ENCODE results near the gene BIK.
A peak's percentile ranks its signal among the peaks of the same experiment; 100 is the strongest.
"Not testable (repeated sequence)": the region's sequence is repeated elsewhere in the genome, so short reads cannot be mapped to it uniquely, and the experiment has no call there.

Gene BIK

GRCh38 chr22:43104950-43105349 lies 5.6 kb upstream of the BIK start:
- DNase-seq (ENCODE audit: low read depth in 2 of 2), result not testable (repeated sequence)

- no peak for DNase-seq (ENCODE audit: low read depth in 2 of 2)
These were observed 4.2 kb upstream of the BIK start for GRCh38 chr22:43106302-43106701.

DNA sequence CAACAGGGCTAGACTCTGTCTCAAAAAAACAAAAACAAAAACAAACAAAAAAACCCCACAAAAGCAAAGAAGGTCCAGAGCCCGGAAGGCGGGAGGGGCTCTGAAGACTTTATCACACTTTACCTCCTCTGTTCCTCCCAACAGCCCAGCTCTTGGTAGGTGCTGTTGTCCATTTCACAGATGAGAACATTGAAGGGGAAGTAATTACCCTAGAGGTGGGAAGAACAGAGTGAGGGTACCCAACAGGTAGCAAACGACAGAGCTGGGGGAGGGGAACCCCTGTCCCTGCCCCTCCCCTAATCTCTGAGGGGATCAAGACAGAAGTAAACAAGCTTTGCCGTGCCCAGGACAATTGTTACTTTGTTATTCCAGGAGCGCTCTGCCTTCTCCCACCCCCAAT lies 1.0 kb upstream of the BIK start:
- DNase-seq (ENCODE audit: low read depth in 2 of 2), result no peak

DNA sequence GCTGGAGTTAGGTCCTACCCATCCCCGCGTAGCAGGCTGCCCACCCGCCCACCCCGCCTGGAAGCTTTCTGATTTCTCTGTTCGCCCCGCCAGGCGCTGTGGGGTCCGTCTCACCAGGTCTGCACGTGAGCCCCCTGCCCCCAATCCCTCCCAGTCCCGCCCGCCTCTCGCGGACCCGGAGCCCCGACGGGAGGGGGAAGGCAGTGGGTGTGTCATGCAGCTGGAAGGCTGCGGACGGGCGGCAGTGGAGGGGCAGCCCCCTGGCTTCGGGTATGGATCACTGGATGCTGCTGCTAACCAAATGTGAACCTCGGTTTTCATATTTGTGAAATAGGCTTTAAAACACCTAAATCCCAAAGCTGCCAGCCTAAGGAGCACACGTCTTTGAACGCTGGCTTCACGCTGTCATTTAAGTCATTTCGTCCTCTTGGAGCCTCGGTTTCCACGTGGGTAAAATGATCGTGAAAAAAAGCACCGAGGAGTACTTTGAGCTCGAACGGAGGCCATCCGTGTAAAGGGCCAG lies 568 bp upstream of the BIK start:
- DNase-seq (ENCODE audit: low read depth in 2 of 2), result no peak

GRCh38 chr22:43110927-43111623 lies 525 bp downstream of the BIK start:
- peak in 1 of 2 donors; percentile 21 for DNase-seq (ENCODE audit: low read depth in 2 of 2)

GRCh38 chr22:43113526-43114251 lies 3.1 kb downstream of the BIK start:
- no peak for DNase-seq (ENCODE audit: low read depth in 2 of 2)

DNA sequence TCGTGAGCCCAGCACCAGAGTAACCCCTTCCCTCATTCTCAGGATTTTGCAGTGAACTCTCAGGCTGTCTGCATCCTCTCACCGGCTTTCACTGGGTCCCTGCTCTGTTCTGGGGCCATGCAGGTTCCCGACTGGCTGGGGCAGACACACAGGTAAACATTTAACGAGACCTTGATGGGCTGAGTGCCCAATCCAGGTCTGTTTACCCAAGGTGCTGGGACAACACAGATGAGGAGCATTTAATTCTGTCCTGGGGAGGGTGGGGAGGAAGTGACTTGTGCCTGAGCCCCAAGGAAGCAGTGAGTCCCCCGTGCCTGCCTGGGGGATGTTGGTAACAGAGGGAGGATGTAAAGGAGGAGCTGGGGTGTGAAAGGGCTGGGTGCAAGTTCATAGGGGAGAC lies 4.4 kb downstream of the BIK start:
- no peak for DNase-seq (ENCODE audit: low read depth in 2 of 2)

- no peak for DNase-seq (ENCODE audit: low read depth in 2 of 2)
These were observed 6.4 kb downstream of the BIK start for GRCh38 chr22:43116932-43117331.

DNA sequence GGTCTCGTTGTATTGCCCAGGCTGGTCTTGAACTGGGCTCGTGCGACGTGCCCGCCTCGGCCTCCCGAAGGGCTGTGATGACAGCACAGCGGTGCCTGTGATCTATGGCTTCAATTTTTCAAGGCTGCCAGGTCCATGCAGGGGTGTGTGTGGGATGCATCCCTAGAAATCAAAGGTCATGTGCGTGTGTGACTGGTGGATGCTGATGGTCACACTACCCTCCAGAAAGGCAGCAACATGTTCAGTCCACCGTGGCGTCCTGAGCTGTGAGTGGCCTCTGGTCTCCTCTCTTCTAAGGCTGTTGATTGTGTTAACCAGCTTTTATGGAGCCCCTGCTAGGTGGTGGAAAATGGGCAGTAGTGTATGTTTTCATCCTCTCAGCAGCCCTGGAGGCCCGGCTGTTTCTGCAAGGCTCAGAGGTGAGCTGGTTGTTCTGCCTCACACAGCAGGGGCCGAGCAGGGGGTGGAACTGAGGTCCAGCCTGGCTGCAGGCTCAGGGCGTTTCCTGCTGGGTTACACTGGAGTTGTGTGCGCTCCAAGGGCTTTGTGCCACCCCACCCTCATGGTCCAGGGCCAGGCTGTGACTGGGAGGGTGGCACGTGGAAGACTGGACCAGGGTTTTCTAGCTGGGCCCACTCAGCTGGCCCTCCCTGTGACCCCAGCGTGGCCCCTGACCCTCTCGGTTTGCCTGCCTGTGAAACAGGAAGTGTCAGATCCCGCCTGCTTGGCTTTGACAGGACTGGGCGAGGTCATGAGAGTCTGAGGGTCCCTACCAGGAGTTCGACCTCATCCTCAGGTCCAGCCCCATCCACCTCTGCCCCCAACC lies 7.7 kb downstream of the BIK start:
- DNase-seq (ENCODE audit: low read depth in 2 of 2), result no peak

DNA sequence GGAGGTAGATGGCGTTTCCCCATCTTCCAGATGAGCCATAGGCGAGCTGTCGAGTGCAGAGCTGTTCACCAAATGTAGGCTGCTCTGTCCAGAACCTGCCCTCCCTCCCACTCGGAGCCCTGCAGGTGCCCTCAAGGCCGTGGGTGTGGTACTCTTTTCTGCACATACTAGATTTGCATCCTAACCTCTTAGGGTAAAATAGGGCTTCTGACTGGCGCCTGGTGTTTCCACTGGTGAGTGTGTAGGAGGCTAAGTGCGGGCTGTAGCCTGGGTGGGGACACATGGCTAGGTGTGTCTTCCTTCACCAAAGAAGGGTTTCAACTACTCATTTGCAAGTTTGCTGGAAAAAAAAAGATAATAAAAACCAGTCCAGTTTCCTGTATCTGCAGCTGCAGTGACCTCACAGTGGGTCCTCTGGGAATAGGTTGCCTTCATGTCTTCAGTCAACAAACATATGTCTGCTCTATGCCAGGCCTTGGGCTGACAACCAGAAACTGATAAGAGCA lies 8.5 kb downstream of the BIK start:
- DNase-seq (ENCODE audit: low read depth in 2 of 2), result no peak

DNA sequence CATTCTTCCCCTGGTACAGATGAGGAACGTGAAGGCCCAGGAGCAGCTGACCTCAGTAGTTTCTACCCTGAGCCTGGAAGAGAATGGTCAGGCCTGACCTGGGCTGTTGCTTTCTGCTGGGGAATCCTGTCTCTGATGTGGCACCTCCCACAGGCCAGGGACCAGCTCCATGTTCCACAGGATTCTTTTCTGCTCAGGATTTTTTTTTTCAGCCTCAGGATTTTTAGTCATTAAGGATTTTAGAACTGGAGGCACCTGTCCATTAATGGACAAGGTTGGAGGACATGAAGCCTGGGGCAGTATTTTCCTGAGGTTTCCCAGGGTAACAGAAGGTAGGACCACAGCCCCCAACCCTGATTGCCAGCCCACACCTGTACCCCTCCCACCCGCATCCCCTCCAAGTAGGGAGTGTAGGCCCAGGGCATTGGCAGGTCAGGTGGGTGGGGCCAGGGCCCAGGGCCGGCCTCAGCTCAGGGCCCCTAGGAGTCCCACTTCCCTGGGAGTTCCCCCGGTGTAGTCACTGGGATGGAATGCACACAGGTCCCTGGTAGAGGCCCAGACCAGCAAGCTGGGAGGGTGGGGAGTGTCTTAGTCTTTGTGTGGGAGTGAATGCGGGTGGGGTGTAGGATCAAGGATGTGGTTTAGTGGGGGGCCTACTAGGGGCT lies 16.1 kb downstream of the BIK start:
- DNase-seq (ENCODE audit: low read depth in 2 of 2), result no peak

- no peak for DNase-seq (ENCODE audit: low read depth in 2 of 2)
These were observed 16.8 kb downstream of the BIK start for GRCh38 chr22:43127166-43127908.

DNA sequence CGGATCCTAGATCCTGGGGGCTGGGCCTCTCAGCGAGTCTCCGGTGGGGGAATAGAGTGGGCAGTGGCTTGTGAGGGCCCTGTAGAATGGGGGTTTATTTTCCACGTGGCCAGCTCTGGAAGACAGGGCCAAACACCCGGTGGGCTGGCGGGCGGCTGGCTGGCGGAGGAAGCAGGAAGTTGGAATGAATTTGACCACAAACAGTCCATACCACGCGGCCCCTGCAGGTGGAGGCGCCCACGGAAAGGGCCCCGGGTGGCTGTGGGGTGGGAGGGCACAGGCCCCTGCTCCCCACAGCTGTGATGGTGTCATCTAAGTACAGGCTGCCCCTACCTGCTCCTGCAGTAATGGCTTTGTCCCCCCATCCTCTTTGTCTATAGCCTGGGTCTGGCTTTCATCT lies 17.6 kb downstream of the BIK start:
- no peak for DNase-seq (ENCODE audit: low read depth in 2 of 2)

DNA sequence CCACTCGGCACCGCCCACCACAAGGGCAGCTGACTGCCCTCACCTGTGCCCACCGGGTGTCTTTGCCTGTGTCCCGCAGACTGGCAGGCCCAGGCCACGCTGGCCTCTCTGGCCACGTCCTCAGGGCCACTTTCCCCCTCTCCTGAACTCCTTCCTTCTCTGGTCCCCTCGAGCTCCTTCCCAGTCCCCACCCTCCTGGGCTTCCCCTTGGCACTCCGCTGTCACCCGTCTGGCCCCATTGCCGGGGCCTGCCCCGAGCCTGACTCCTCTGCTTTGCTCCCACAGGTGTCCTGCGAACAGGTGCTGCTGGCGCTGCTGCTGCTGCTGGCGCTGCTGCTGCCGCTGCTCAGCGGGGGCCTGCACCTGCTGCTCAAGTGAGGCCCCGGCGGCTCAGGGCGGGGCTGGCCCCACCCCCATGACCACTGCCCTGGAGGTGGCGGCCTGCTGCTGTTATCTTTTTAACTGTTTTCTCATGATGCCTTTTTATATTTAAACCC lies 18.4 kb downstream of the BIK start:
- DNase-seq (ENCODE audit: low read depth in 2 of 2), result no peak

GRCh38 chr22:43129426-43130425 lies 19.2 kb downstream of the BIK start:
- no peak for DNase-seq (ENCODE audit: low read depth in 2 of 2)

DNA sequence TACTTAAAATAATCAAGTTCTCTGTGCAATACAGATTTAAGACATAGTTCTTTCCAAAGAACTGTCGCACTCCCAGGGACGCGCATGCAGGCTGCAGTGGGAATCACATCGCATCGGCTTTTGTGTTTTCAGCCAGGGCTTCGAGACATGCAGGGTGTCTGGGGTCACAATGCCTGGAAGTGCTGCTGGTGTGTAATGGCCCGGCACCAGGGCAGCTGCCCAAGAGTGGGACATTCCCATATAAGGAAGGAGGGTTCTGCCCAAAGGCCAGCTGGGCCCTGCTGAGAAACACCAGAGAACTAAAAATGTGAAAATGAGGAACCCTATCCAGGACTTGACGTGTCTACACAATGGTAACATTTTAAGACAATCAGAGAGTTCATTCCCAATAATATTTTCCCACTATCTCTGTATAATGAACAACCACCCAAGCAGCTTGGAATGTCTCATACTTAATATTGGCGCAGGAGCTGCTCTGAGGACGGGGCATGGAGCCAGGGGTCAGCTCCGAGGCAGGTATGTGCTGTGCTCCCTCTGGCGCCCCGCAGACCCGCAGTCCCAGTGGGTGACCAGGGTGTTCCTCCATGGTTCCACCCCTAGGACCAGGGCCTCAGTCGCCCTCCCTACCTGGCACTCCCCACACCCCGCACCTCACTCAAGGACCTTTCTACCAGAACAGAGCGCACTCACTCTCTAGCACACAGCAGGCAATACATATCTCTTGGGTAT lies 21.4 kb downstream of the BIK start:
- DNase-seq (ENCODE audit: low read depth in 2 of 2), result no peak

- no peak for DNase-seq (ENCODE audit: low read depth in 2 of 2)
These were observed 22.9 kb downstream of the BIK start for GRCh38 chr22:43133401-43133800.

- DNase-seq (ENCODE audit: low read depth in 2 of 2), result no peak
These were observed 24.0 kb downstream of the BIK start for GRCh38 chr22:43134553-43134952.

DNA sequence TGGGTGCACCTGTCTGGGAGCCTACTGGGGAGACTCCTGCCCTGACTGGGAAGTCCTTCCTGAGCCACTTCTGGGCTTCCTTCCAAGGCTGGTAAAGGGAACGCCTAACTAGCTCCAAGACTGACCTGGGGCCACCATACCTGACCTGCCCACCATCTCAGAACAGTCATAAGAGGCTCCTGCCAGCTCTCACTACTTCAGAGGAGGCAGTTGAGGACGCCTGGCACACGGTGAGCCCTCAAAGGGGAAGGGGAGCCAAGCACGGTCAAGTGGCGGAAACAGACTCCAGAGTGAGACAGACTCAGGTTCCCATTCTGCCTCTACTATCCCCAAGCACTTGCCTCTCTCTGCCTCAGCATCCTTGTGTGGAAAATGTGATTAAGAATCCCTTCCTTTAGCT lies 25.0 kb downstream of the BIK start:
- no peak for DNase-seq (ENCODE audit: low read depth in 2 of 2)
